Measurements from ENCODE around the gene COLGALT1. TPM values are rescaled to one million over a fixed set of nuclear protein-coding genes. Genes with fewer than 3 reads are reported as not detected.

Gene COLGALT1
- total and polyA plus RNA-seq, 2 of the 8 experiments (the other 6 are each of a cell fraction or from before 2014, with no cell fraction given) = 44.7 to 58.1 TPM

DNA sequence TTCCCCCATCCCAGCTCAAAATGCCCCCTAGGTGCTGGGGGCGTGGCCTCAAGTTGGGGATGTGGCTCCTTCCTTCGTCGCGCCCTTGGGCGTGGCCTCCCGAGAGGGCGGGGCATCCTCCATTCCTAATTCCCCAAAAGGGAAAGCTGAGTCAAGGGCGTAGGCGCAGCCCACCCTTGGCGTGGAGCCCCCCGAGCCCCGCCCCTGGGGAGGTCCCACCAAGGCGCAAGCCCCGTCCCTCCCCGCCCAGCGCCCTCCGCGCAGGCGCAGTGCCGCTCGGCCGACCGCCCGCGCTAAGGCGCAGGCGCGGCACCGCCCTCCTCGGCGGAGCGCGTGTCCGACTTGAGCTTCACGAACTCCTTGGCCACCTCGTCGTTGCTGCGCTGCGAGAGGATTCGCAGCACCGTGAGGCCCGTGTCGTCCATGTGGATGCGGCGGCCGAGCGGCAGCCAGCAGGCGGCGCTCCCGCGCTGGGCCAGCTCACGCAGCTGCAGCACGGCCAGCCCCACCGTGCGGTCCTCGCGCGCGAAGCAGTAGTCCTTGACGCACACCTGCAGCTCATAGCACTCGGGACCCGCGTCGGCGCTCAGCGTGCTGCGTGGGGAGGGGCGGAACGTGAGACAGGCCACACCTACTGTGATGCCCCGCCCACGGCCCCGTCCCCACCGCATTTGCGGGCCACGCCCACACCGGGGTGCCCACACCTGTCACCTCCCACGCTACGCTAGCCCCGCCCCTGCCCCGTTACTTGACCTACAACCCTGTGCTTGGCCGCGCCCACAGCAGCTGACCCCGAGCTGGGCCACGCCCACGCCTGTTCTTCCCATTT lies 50.5 kb downstream of the COLGALT1 start (continued):
- TF ChIP-seq HDAC2 (IDR thresholded peaks at IDR 0.05; ENCODE audit: borderline replicate concordance in 1 of 2, low read depth in 2 of 2, low read length in 2 of 2) (peak; percentile 76 to 90; a peak in 2 of 4 replicates), TEAD4 (IDR thresholded peaks at IDR 0.05; ENCODE audit: low read depth, low read length) (peak; percentile 25; the same call in 1 of the 2 replicates), TAF1 (IDR thresholded peaks at IDR 0.05; ENCODE audit: low read depth, low read length) (peak; percentile 50; the same call in 1 of the 2 replicates), SIN3A (conservative IDR thresholded peaks at IDR 0.05 in 1 of 2, IDR thresholded peaks at IDR 0.05 in 1 of 2; ENCODE audit: low read depth in 1 of 2, low read length in 2 of 2) (peak in 1 of 2 experiments; percentile 61; a peak in 2 of 4 replicates), CREB1 (IDR thresholded peaks at IDR 0.05) (peak; percentile 87), KDM4A (IDR thresholded peaks at IDR 0.05; ENCODE audit: low read depth, low read length, severe bottlenecking) (peak; percentile 76), CHD2 (IDR thresholded peaks at IDR 0.05; ENCODE audit: low read length) (peak; percentile 61; the same call in 1 of the 2 replicates), TCF12 (IDR thresholded peaks at IDR 0.05; ENCODE audit: low read depth, low read length) (peak; percentile 89), ZNF274 (IDR thresholded peaks at IDR 0.05; ENCODE audit: borderline replicate concordance, extremely low read depth, low read length) (no peak), NRF1 (IDR thresholded peaks at IDR 0.05; ENCODE audit: low read depth, low read length) (peak; percentile 90), HDAC6 (IDR thresholded peaks at IDR 0.05; ENCODE audit: low read depth, low read length) (no peak), EGR1 (IDR thresholded peaks at IDR 0.05; ENCODE audit: borderline replicate concordance, low read depth, low read length) (peak; percentile 62; the same call in 1 of the 2 replicates), ASH2L (IDR thresholded peaks at IDR 0.05; ENCODE audit: low read length) (peak; percentile 84), JUND (IDR thresholded peaks at IDR 0.05; ENCODE audit: low read length) (no peak; the same call in 1 of the 2 replicates), CBX8 (IDR thresholded peaks at IDR 0.05; ENCODE audit: borderline replicate concordance, low read depth, low read length) (no peak), MAFK (IDR thresholded peaks at IDR 0.05; ENCODE audit: low read depth, low read length) (peak; percentile 13; the same call in 1 of the 2 replicates), KDM1A (IDR thresholded peaks at IDR 0.05; ENCODE audit: borderline replicate concordance, low read length) (no peak)
- TF ChIP-seq, protein P1, sequence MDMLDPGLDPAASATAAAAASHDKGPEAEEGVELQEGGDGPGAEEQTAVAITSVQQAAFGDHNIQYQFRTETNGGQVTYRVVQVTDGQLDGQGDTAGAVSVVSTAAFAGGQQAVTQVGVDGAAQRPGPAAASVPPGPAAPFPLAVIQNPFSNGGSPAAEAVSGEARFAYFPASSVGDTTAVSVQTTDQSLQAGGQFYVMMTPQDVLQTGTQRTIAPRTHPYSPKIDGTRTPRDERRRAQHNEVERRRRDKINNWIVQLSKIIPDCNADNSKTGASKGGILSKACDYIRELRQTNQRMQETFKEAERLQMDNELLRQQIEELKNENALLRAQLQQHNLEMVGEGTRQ (IDR thresholded peaks at IDR 0.05; ENCODE audit: low read length) = no peak
- TF ChIP-seq, protein P2, sequence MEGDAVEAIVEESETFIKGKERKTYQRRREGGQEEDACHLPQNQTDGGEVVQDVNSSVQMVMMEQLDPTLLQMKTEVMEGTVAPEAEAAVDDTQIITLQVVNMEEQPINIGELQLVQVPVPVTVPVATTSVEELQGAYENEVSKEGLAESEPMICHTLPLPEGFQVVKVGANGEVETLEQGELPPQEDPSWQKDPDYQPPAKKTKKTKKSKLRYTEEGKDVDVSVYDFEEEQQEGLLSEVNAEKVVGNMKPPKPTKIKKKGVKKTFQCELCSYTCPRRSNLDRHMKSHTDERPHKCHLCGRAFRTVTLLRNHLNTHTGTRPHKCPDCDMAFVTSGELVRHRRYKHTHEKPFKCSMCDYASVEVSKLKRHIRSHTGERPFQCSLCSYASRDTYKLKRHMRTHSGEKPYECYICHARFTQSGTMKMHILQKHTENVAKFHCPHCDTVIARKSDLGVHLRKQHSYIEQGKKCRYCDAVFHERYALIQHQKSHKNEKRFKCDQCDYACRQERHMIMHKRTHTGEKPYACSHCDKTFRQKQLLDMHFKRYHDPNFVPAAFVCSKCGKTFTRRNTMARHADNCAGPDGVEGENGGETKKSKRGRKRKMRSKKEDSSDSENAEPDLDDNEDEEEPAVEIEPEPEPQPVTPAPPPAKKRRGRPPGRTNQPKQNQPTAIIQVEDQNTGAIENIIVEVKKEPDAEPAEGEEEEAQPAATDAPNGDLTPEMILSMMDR (IDR thresholded peaks at IDR 0.05; ENCODE audit: control extremely low read depth in 1 of 3, insufficient read depth in 1 of 3, low read depth in 1 of 3, low read length in 3 of 3) = peak; percentile 85 to 90 (median 87)
